GM12873 (cell line): ENCODE data around the gene DVL3.

Source experiments
- TF ChIP-seq, protein P1 (sequence below): IDR thresholded peaks from 2 replicates; pipeline ENCODE4 v1.5.1; 2012; ENCODE audit warnings: low read depth, mild to moderate bottlenecking, moderate library complexity, low read length, control low read depth; ENCODE audit not compliant: insufficient read depth; ENCODE audit errors: missing control alignments

DVL3 gene

DNA sequence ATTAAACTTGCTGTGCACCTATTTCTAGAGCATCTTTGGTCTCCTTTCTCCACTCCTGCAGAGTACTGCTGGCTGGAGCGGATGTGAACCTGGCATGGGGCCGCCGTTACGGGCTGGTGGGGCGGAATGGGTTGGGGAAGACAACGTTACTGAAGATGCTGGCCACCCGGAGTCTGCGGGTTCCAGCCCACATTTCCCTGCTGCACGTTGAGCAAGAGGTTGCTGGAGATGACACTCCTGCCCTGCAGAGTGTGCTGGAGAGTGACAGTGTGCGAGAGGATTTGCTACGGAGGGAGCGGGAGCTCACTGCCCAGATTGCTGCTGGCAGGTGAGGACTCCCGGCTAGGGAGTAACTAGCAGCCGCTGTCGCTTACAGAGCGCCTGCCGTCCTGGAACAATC, 32.9 kb downstream of the DVL3 start:
- TF ChIP-seq, protein P1, sequence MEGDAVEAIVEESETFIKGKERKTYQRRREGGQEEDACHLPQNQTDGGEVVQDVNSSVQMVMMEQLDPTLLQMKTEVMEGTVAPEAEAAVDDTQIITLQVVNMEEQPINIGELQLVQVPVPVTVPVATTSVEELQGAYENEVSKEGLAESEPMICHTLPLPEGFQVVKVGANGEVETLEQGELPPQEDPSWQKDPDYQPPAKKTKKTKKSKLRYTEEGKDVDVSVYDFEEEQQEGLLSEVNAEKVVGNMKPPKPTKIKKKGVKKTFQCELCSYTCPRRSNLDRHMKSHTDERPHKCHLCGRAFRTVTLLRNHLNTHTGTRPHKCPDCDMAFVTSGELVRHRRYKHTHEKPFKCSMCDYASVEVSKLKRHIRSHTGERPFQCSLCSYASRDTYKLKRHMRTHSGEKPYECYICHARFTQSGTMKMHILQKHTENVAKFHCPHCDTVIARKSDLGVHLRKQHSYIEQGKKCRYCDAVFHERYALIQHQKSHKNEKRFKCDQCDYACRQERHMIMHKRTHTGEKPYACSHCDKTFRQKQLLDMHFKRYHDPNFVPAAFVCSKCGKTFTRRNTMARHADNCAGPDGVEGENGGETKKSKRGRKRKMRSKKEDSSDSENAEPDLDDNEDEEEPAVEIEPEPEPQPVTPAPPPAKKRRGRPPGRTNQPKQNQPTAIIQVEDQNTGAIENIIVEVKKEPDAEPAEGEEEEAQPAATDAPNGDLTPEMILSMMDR: no peak

GRCh38 chr3:184189421-184189820, 34.2 kb downstream of the DVL3 start:
- TF ChIP-seq, protein P1: no peak

DNA sequence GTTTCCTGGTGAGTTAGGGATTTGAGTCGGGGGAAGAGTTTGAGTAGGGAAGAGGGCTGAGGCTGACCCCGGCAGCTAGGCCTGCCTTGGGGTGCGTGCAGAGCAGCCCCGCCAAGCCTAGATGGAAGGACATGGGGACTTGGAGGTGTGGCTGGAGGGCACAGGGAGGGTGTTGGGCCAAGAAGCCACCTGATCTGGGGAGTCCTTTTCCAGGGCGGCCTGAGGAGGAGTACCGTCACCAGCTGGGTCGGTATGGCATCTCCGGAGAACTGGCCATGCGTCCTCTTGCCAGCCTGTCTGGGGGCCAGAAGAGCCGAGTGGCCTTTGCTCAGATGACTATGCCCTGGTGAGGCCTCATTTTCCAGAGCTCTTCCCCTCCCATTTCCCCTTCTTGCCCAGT, 37.7 kb downstream of the DVL3 start:
- TF ChIP-seq, protein P1: no peak

DNA sequence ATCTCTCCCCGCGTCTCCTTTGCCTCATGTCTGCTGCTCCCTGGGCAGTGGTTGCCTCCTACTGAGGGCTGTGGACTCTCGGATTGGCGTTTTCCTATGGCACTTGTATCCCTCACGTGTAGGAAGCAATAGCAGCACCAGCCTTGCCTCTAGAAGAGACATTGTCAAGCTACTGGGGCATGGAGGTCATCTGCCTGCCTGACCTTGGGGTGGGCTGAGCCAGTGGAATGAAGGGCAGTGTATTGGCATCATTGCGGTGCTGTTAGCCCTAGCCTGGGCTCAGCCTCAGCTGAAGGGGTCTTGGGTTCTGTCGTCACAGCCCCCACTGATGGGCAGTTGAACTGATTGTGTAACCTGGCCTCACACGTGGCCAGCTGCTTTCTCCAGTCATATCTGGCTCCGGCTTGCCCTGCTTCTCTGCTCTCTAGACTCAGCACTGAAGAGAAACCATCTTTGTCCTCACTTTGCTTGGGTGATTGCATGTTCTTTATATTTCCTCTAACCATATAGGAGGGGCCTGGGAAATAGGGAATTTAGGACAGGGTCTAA, 38.9 kb downstream of the DVL3 start:
- TF ChIP-seq, protein P1: no peak

GRCh38 chr3:184196536-184196935, 41.4 kb downstream of the DVL3 start:
- TF ChIP-seq, protein P1: no peak

GRCh38 chr3:184198509-184198908, 43.3 kb downstream of the DVL3 start:
- TF ChIP-seq, protein P1: no peak

GRCh38 chr3:184200825-184201224, 45.6 kb downstream of the DVL3 start:
- TF ChIP-seq, protein P1: no peak

DNA sequence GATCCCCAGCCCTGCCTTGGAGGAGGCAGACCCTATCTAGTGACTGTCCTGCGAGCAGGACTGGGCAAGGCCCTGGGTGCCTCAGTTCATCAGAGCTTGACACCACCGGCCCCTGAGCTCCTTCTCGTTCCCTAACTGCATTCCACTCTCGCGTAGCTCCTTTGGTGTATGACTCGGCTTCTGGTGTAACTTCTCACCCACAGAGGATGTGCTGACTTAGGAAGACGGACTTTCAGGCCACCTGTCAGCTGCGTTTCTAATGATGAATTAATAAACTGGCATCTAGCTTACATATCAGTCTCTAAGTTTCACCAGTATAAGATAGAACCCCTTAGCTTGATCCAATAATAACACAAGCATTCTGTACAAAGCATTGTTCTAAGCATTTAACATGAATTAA, 48.3 kb downstream of the DVL3 start:
- TF ChIP-seq, protein P1: no peak
